PFSK-1 (cell line): ENCODE data around the gene FAM228A.

Source experiments
- FOXP2 ChIP-seq: optimal IDR thresholded peaks from 2 replicates; pipeline ENCODE3; 2011; ENCODE audit warnings: borderline replicate concordance, control low read depth, inconsistent platforms; ENCODE audit not compliant: insufficient read depth; ENCODE audit errors: extremely low read length, extremely low read depth
- POLR2AphosphoS5 ChIP-seq: IDR thresholded peaks from 2 replicates; pipeline ENCODE4 v1.6.1; 2012; ENCODE audit warnings: low read depth, mild to moderate bottlenecking, control low read depth, low read length, moderate library complexity
- SIN3A ChIP-seq: IDR thresholded peaks from 2 replicates; pipeline ENCODE4 v1.6.1; 2012; ENCODE audit warnings: mild to moderate bottlenecking, low read length, moderate library complexity, borderline replicate concordance; ENCODE audit not compliant: insufficient read depth
- TAF1 ChIP-seq: IDR thresholded peaks from 2 replicates; pipeline ENCODE4 v1.6.1; 2012; ENCODE audit warnings: low read length, control low read depth, borderline replicate concordance; ENCODE audit not compliant: insufficient read depth
- TF ChIP-seq, protein P1 (sequence below), 2 experiments: IDR thresholded peaks; 2 replicates each; pipeline versions ENCODE4 v1.6.1 to v1.8.0; 2011 to 2012; ENCODE audit warnings: low read depth in 2 of 2, low read length in 2 of 2, control low read depth in 1 of 2, inconsistent platforms in 1 of 2, mild to moderate bottlenecking in 1 of 2, moderate library complexity in 1 of 2; ENCODE audit not compliant: insufficient read depth in 1 of 2

DNA sequence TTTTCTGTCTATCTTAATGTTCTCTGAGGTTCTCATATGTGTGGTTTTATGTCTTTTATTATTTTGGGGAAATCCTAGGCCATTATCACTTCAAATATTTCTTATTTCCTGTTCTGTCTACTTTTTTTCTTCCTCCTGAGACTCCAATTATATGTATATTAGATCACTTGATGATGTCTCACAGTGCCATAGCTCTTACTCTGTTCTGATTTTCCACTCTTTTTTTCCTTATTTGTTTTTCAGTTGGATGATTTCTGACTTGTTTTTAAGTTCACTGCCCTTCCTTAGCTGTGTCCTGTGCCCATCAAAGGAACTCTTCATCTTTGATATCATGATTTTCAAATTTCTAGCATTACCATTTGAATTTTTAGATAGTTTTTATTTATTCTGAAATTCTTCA, 27.5 kb upstream of the FAM228A start:
- TF ChIP-seq POLR2AphosphoS5 = no peak
- no peak for TF ChIP-seq SIN3A
- TF ChIP-seq, protein P1, sequence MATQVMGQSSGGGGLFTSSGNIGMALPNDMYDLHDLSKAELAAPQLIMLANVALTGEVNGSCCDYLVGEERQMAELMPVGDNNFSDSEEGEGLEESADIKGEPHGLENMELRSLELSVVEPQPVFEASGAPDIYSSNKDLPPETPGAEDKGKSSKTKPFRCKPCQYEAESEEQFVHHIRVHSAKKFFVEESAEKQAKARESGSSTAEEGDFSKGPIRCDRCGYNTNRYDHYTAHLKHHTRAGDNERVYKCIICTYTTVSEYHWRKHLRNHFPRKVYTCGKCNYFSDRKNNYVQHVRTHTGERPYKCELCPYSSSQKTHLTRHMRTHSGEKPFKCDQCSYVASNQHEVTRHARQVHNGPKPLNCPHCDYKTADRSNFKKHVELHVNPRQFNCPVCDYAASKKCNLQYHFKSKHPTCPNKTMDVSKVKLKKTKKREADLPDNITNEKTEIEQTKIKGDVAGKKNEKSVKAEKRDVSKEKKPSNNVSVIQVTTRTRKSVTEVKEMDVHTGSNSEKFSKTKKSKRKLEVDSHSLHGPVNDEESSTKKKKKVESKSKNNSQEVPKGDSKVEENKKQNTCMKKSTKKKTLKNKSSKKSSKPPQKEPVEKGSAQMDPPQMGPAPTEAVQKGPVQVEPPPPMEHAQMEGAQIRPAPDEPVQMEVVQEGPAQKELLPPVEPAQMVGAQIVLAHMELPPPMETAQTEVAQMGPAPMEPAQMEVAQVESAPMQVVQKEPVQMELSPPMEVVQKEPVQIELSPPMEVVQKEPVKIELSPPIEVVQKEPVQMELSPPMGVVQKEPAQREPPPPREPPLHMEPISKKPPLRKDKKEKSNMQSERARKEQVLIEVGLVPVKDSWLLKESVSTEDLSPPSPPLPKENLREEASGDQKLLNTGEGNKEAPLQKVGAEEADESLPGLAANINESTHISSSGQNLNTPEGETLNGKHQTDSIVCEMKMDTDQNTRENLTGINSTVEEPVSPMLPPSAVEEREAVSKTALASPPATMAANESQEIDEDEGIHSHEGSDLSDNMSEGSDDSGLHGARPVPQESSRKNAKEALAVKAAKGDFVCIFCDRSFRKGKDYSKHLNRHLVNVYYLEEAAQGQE (IDR thresholded peaks at IDR 0.05; ENCODE audit: insufficient read depth in 1 of 2, low read depth in 2 of 2, low read length in 2 of 2) = no peak
- TF ChIP-seq FOXP2 = no peak
- no peak for TF ChIP-seq TAF1
